Activated CD4-positive, alpha-beta memory T cell treated with anti-CD3 and anti-CD28 coated beads, Interleukin-2, amount 10 ng/mL, durations not matched to agents 7 days and 5 days (primary cell): ENCODE data around the gene TWSG1. TPM values are rescaled to one million over a fixed set of nuclear protein-coding genes. Genes with fewer than 3 reads are reported as not detected.

ENCODE experiments used
- CTCF ChIA-PET: fragments of 350-600 bp; sonication (Branson Sonifier 250); formaldehyde crosslinking; loops from one replicate; lab custom pipeline; 2021; ENCODE audit warnings: antibody characterized with exemption, inconsistent platforms; lab: Charles Lee
- POLR2A ChIA-PET: fragments of 350-600 bp; sonication (Branson Sonifier 250); formaldehyde crosslinking; loops from one replicate; lab custom pipeline; 2021; ENCODE audit warnings: antibody characterized with exemption; lab: Charles Lee
- DNase-seq: peaks from one replicate; pipeline ENCODE4 v3.0.0-alpha.2; 2020
- H3K27ac Mint-ChIP-seq: one replicate; pipeline ENCODE4 v1.8.0; 2021; ENCODE audit warnings: mild to moderate bottlenecking, mixed read lengths
- H3K27me3 Mint-ChIP-seq: one replicate; pipeline ENCODE4 v1.8.0; 2021; ENCODE audit warnings: mixed read lengths
- H3K36me3 Mint-ChIP-seq: one replicate; pipeline ENCODE4 v1.8.0; 2021; ENCODE audit warnings: low read depth, mixed read lengths
- H3K4me1 Mint-ChIP-seq: one replicate; pipeline ENCODE4 v1.8.0; 2021; ENCODE audit warnings: mixed read lengths
- H3K4me3 Mint-ChIP-seq: one replicate; pipeline ENCODE4 v1.8.0; 2021; ENCODE audit warnings: mild to moderate bottlenecking, mixed read lengths
- H3K9me3 Mint-ChIP-seq: one replicate; pipeline ENCODE4 v1.8.0; 2021; ENCODE audit warnings: mixed read lengths
- total RNA-seq, 2 experiments: library from RNA; stranded (reverse); gene quantifications; one replicate each; pipeline ENCODE4 v1.2.3, GENCODE V29; 2021

The TWSG1 gene
- 1 to 10 TPM; 8.6 to 9.6 TPM for total RNA-seq

DNA sequence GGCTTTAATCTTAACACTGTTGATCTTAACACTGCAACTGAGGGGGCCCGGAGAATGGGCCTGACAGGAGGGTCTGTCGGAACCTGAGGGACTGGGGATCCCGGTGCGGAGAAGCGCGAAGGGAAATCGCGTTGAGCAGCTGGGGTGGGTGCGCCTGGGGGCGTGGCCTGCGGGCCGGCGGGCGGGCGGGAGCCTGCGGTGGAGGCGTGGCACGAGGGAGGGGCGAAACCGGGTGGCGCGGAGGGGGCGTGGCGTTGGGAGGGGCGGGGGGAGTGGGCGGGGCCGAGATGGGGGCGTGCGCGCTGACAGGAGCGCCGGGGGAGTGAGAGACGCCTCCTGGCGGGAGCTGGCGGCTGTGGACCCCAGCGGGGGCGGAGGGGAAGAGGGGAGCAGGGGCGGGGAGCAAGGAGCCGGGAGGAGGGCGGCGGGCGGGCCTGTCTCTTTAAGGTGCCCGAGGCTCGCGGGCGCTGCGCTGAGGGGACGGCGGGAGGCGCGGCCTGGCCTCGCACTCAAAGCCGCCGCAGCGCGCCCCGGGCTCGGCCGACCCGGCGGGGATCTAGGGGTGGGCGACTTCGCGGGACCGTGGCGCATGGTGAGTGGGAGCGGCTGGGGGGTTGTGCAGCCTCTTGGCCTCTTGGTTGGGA lies at the start of gene TWSG1:
Gene TWSG1 (plus strand): TSS at position 445 of the 644 bp plus-strand sequence. CDS start 2,457 bp downstream, outside the sequence.
- H3K9me3 Mint-ChIP-seq: no peaks in the 10 kb centered on the region
- H3K27ac Mint-ChIP-seq: peak within 1 kb of the TSS; percentile 47
- peaks cover 33% of the 10 kb centered on the region for H3K4me1 Mint-ChIP-seq
- H3K4me3 Mint-ChIP-seq: peak within 1 kb of the TSS; percentile 87
- H3K27me3 Mint-ChIP-seq: peaks cover 15% of the 10 kb centered on the region
- peaks cover 2% of the 10 kb centered on the region for H3K36me3 Mint-ChIP-seq
- CTCF ChIA-PET: interaction anchor here (0.9 to 1.6 kb wide), 6 partner anchors 10 to 260 kb away, joined by 3 to 4 read pairs (median 3); no protein-coding TSS in a partner anchor
- peak; percentile 94 for DNase-seq
- POLR2A ChIA-PET: interaction anchor here (0.6 to 1.6 kb wide), 13 partner anchors 9 to 581 kb away, joined by 3 to 7 read pairs (median 3); partner anchors contain the start of genes ANKRD12, NDUFV2 and VAPA

DNA sequence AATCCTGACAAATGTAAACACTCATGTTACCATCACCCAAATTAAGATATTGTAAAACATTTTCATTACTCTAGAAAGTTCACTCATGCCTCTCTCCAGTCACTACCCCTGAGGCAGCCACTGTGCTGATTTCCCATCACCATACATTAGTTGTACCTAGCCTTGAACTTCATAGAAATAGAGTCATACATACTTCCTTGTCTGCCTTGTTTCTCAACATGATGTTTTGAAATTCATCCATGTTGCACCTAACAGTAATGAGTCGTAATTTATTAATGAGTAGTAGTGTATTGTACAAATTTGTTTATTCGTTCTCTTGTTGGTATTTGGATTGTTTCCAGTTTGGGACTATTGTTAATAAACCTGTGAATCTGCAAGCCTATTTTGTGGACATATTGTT lies 49.0 kb upstream of the TWSG1 start:
- Mint-ChIP-seq H3K27ac (no peak overlapping the region), H3K27me3 (no peaks in the 10 kb centered on the region), H3K4me3 (no peak overlapping the region), H3K9me3 (no peaks in the 10 kb centered on the region), H3K4me1 (no peaks in the 10 kb centered on the region), H3K36me3 (peaks cover 27% of the 10 kb centered on the region)
- ChIA-PET POLR2A (no interaction called here), CTCF (no interaction called here)
- no peak for DNase-seq

DNA sequence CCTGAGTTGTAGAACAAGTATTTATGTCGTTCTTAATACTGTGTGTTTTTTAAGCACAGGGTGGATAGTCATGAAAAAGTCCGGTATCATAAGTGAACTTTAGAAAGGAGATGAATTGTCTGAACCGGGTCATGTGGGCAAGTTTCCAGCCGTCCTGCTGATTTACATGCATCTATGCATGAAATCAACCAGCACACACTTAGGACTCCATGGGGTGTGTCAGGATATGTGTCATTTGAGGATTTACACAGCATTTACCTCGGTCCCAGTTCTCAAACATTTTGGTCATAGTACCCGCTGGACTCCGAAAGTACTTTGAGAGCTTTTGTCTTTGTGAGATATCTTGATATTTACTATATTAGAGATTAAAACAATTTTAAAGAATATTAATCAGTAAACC lies 47.5 kb upstream of the TWSG1 start:
- Mint-ChIP-seq H3K36me3 (peaks cover 22% of the 10 kb centered on the region), H3K4me3 (no peak overlapping the region), H3K4me1 (no peaks in the 10 kb centered on the region), H3K27me3 (no peaks in the 10 kb centered on the region), H3K27ac (no peak overlapping the region), H3K9me3 (peaks cover 3% of the 10 kb centered on the region)
- no peak for DNase-seq
- ChIA-PET CTCF (no interaction called here), POLR2A (no interaction called here)

DNA sequence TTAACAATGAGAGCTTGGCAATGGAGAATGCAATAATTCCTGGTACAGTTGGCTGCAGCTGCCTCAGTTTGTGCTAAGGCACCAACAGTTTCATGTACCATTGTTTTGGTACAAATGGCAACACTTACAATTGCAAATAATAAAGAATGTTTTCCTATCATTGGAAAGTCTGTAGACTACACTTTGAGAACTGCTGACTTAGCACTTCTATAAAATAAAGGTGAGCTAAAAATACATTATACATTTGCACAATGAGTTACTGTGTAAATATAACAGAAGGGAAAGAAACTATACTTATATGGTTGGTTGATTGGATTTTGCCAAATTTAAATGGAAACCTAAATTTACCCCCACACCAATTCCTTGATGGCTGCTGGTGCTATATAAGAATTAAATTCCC lies 44.9 kb upstream of the TWSG1 start:
- Mint-ChIP-seq H3K27me3 (no peaks in the 10 kb centered on the region), H3K4me3 (no peak overlapping the region), H3K27ac (no peak overlapping the region), H3K36me3 (peaks cover 14% of the 10 kb centered on the region), H3K9me3 (peaks cover 23% of the 10 kb centered on the region), H3K4me1 (no peaks in the 10 kb centered on the region)
- CTCF ChIA-PET: no interaction called here
- no peak for DNase-seq
- POLR2A ChIA-PET: no interaction called here

DNA sequence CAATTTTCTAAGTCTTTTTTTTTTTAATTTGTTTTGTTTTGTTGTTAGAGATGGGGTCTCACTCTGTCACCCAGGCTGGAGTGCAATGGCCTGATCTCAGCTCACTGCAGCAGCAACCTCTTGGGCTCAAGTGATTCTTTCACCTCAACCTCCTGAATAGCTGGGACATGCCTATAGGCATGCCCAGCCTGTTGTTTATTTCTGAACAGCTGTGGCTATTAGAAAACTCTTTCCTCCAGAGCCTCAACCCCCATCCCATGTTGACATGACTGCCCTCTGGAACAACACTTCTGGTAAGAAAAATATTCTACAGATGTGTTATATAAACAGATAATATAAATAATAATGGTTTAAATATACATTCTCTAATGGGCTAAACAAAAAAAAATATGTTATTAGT lies 44.4 kb upstream of the TWSG1 start:
- H3K27me3 Mint-ChIP-seq: no peaks in the 10 kb centered on the region
- peaks cover 14% of the 10 kb centered on the region for H3K36me3 Mint-ChIP-seq
- DNase-seq: no peak
- ChIA-PET POLR2A (no interaction called here), CTCF (no interaction called here)
- H3K4me1 Mint-ChIP-seq: no peaks in the 10 kb centered on the region
- peaks cover 23% of the 10 kb centered on the region for H3K9me3 Mint-ChIP-seq
- H3K27ac Mint-ChIP-seq: no peak overlapping the region
- H3K4me3 Mint-ChIP-seq: no peak overlapping the region

DNA sequence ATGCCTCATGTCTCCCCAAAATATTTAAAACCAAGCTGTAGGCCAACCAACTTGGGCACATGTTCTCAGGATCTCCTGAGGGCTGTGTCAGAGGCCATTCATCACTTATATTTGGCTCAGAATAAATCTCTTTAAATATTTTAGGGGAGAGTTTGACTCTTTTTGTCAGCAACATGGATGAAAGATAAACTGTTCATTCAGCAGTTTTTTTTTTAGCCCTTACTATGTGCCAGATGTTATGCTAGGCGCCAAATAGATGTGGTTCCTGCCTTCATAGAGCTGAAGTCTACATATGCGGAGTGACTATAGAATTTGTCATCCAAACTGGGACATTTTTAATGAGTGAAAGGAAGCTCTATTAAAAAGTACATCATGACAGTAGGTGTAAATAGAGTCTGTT lies 42.5 kb upstream of the TWSG1 start:
- H3K36me3 Mint-ChIP-seq: peaks cover 10% of the 10 kb centered on the region
- H3K4me3 Mint-ChIP-seq: no peak overlapping the region
- ChIA-PET POLR2A (no interaction called here), CTCF (no interaction called here)
- DNase-seq: no peak
- H3K9me3 Mint-ChIP-seq: peaks cover 25% of the 10 kb centered on the region
- H3K4me1 Mint-ChIP-seq: no peaks in the 10 kb centered on the region
- H3K27ac Mint-ChIP-seq: no peak overlapping the region
- H3K27me3 Mint-ChIP-seq: no peaks in the 10 kb centered on the region

DNA sequence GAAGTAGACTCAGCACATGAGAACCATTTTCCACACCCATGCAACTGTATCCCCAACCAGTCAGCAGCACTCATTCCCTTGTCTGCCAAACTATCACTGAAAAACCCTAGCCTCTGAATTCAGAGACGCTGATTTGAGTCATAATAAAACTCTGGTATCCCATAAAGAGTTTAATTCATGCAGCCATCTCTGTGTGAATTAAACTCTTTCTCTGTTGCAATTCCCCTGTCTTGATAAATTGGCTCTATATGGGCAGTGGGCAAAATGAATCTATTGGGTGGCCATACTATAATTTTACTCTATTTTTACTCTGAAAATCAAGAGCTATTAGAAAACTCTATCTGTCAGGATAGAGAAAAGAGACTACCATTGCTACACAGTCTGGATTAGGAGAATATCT lies 40.6 kb upstream of the TWSG1 start:
- peaks cover 8% of the 10 kb centered on the region for H3K36me3 Mint-ChIP-seq

DNA sequence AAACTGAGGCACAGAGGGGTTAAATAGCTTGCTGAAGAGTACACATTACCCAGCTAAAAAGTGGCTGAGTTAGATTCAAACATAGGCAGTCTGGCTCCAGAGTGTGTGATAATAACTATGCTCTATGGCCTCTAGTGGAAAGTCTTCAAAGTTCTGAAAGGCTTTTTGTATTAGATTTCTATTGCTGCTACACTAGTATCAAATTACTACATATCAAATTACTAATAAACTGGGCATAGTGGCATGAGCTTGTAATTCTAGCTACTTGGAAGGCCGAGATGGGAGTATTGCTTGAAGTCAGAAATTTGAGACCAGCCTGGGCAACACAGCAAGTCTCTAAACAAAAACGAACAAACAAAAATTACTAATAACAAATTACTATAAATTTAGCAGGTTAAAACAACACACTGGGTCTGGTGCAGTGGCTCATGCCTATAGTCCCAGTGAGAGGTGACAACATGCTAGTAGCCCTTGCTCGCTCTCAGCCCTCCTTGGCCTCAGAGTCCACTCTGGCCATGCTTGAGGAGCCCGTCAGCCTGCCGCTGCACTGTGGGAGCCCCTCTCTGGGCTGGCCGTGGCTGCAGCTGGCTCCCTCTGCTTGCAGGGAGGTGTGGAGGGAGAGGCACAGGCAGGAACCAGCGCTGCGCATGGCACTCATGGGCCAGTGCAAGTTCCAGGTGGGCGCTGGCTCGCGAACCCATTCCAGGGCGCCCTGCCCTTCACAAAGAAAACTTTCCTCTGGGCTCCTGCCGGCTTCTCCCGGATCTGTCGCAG lies 38.2 kb upstream of the TWSG1 start:
- Mint-ChIP-seq H3K36me3 (peaks cover 5% of the 10 kb centered on the region), H3K27ac (no peak overlapping the region), H3K4me1 (no peaks in the 10 kb centered on the region), H3K9me3 (peaks cover 25% of the 10 kb centered on the region), H3K27me3 (peaks cover 4% of the 10 kb centered on the region), H3K4me3 (no peak overlapping the region)
- DNase-seq: no peak
- ChIA-PET CTCF (no interaction called here), POLR2A (no interaction called here)

More for the DNA sequence above, 40.6 kb upstream of the TWSG1 start:
- Mint-ChIP-seq H3K4me3 (no peak overlapping the region), H3K4me1 (no peaks in the 10 kb centered on the region), H3K9me3 (peaks cover 25% of the 10 kb centered on the region), H3K27ac (no peak overlapping the region), H3K27me3 (peaks cover under 1% of the 10 kb centered on the region)
- no peak for DNase-seq
- ChIA-PET CTCF (no interaction called here), POLR2A (no interaction called here)

DNA sequence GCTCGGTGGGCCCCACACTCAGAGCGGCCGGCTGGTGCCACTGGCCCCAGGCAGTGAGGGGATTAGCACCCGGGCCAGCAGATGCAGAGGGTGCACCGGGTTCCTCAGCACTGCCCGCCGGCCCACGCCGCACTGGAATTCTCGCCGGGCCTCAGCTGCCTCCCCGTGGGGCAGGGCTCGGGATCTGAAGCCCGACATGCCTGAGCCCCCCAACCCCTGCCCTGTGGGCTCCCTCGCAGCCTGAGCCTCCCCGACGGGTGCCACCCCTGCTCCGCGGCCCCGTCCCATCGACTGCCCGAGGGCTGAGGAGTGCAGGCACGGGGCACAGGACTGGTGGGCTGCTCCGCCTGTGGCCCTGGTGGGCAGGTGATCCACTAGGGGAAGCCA lies 37.6 kb upstream of the TWSG1 start:
- Mint-ChIP-seq H3K27ac (no peak overlapping the region), H3K4me3 (no peak overlapping the region), H3K4me1 (no peaks in the 10 kb centered on the region), H3K9me3 (peaks cover 22% of the 10 kb centered on the region), H3K36me3 (peaks cover 5% of the 10 kb centered on the region), H3K27me3 (peaks cover 4% of the 10 kb centered on the region)
- DNase-seq: no peak
- ChIA-PET POLR2A (no interaction called here), CTCF (no interaction called here)

DNA sequence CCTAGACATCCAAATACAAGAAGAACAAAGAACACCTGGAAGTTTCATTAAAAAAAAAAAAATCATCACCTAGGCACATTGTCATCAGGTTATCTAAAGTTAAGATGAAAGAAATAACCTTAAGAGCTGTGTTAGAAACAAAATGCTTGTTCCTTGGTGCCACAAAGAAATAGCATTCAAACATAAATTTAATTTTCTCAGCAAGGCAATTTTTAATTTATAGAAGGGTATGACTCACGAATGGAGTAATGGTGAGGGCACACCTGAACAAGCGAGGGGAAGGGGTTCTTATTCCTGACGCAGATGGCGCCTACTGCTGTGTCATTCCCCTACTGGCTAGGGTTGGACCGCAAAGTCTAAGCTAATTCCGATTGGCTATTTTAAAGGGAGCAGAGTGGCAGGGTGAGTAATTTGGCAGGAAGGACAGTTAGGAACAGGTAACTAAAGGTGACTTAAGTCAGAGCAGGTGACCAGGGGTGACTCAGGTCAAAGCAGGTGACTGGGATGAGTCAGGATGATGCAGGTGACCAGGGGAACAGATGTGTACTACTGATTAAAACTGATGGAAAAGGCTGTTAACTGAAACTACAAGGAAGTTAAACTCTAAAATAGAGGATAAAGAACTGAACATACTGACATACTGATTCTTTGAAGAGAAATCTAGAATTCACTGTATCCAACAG lies 30.0 kb upstream of the TWSG1 start:
- no peaks in the 10 kb centered on the region for H3K4me1 Mint-ChIP-seq
- peaks cover 10% of the 10 kb centered on the region for H3K36me3 Mint-ChIP-seq
- no peak overlapping the region for H3K4me3 Mint-ChIP-seq
- CTCF ChIA-PET: no interaction called here
- no peak overlapping the region for H3K27ac Mint-ChIP-seq
- H3K27me3 Mint-ChIP-seq: peaks cover 28% of the 10 kb centered on the region
- DNase-seq: no peak
- POLR2A ChIA-PET: no interaction called here
- H3K9me3 Mint-ChIP-seq: peaks cover 20% of the 10 kb centered on the region

DNA sequence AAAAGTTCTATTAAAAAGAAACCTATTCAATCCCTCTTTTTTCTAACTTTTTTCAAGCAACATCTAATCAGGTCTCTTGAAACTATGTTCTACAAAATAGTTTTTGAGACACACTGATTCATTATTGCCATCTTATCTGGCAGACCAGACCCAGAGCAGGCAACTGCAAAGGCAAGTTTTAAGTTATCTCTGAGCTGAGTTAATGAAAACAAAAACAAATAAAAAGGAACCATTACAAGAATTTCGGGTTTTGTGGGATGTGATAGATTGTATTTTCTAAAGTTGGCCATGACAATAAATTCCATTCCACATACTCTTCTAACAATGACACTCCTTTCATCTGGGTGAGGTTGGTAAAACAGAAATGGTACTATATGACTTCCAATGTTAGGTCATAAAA lies 15.2 kb upstream of the TWSG1 start:
- peaks cover 3% of the 10 kb centered on the region for H3K9me3 Mint-ChIP-seq
- ChIA-PET POLR2A (no interaction called here), CTCF (no interaction called here)
- H3K36me3 Mint-ChIP-seq: no peaks in the 10 kb centered on the region
- H3K4me1 Mint-ChIP-seq: no peaks in the 10 kb centered on the region
- H3K4me3 Mint-ChIP-seq: no peak overlapping the region
- no peak for DNase-seq
- no peak overlapping the region for H3K27ac Mint-ChIP-seq
- H3K27me3 Mint-ChIP-seq: peaks cover 21% of the 10 kb centered on the region

DNA sequence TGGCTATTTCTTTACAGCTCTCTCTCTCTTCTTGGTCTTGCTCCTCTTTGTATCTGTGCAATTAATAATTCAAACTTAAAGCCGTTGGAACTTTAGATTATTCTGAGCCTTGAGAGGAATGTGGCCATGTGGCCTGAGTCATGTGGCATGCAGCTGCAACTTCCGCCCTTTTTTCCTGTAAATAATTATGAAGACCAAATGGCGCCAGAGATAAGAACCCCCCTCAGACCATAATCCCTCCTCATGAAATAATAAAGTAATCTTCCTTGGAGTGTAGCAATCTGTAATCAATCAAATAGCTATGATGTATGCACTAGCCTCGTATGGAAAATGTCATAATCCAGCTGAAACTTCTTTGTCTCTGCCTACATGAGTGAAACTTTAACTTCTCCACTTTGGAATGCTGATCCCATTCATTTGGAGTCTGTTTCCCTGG lies 13.5 kb upstream of the TWSG1 start:
- peaks cover 3% of the 10 kb centered on the region for H3K9me3 Mint-ChIP-seq
- H3K4me1 Mint-ChIP-seq: no peaks in the 10 kb centered on the region
- no peak overlapping the region for H3K27ac Mint-ChIP-seq
- ChIA-PET POLR2A (no interaction called here), CTCF (no interaction called here)
- H3K4me3 Mint-ChIP-seq: no peak overlapping the region
- H3K36me3 Mint-ChIP-seq: no peaks in the 10 kb centered on the region
- peaks cover 23% of the 10 kb centered on the region for H3K27me3 Mint-ChIP-seq
- DNase-seq: no peak

DNA sequence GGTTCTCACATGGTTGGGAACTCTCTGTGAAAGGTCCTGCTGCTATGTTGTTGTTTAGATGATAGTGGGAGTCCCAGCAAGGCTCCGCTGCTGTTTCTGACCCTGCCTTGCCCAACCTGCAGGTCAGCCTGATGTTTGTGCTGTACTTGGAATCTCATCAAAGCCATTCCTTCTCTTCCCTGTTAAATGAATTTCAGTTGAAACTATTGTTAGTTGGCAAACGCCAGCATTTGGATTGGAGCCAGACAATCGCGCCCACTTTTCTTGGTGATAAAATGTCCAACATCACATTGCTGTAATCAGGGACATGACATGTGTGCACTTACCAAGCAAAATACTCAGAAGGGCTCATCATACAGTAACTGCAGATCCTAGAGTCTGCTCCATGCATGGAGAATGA lies 12.8 kb upstream of the TWSG1 start:
- H3K4me1 Mint-ChIP-seq: no peaks in the 10 kb centered on the region
- peaks cover 3% of the 10 kb centered on the region for H3K9me3 Mint-ChIP-seq
- H3K4me3 Mint-ChIP-seq: no peak overlapping the region
- CTCF ChIA-PET: no interaction called here
- no peaks in the 10 kb centered on the region for H3K36me3 Mint-ChIP-seq
- no peak overlapping the region for H3K27ac Mint-ChIP-seq
- peaks cover 27% of the 10 kb centered on the region for H3K27me3 Mint-ChIP-seq
- no peak for DNase-seq
- POLR2A ChIA-PET: no interaction called here
